Chondrocyte (in vitro differentiated cells): ENCODE measurements around the gene RNF183. TPM values are rescaled to one million over a fixed set of nuclear protein-coding genes. Genes with fewer than 3 reads are reported as not detected.

Experiments used
- DNase-seq: peaks from one replicate; pipeline ENCODE4 v3.0.0; 2021; ENCODE audit warnings: mixed read lengths, low spot score
- H3K27ac Mint-ChIP-seq: one replicate; pipeline ENCODE4 v1.8.0; 2021; ENCODE audit warnings: mild to moderate bottlenecking, moderate library complexity, mixed read lengths; ENCODE audit not compliant: unreplicated experiment
- H3K27me3 Mint-ChIP-seq: 2 replicates; pipeline ENCODE4 v1.8.0; 2021; ENCODE audit warnings: low read depth, mixed read lengths
- H3K36me3 Mint-ChIP-seq: 2 replicates; pipeline ENCODE4 v1.8.0; 2021; ENCODE audit warnings: low read depth, mixed read lengths
- H3K4me1 Mint-ChIP-seq: 2 replicates; pipeline ENCODE4 v1.8.0; 2021; ENCODE audit warnings: low read depth, mild to moderate bottlenecking, mixed read lengths
- H3K4me3 Mint-ChIP-seq: one replicate; pipeline ENCODE4 v1.8.0; 2021; ENCODE audit warnings: mild to moderate bottlenecking, moderate library complexity, mixed read lengths; ENCODE audit not compliant: unreplicated experiment
- H3K9me3 Mint-ChIP-seq: 2 replicates; pipeline ENCODE4 v1.8.0; 2021; ENCODE audit warnings: low read depth, mixed read lengths
- CTCF ChIP-seq: fragments of 200-600 bp; sonication (generic); IDR thresholded peaks from 2 replicates; pipeline ENCODE4 v1.5.0; 2021; ENCODE audit warnings: antibody characterized with exemption, mild to moderate bottlenecking, moderate library complexity
- total RNA-seq: library from RNA; stranded (reverse); gene quantifications from 3 replicates; pipeline ENCODE4 v1.2.1, GENCODE V29; 2021

Gene RNF183
- total RNA-seq, 1 donor from 2014 or later: not detected

- Mint-ChIP-seq H3K27ac (no peak overlapping the region), H3K27me3 (no peaks in the 10 kb centered on the region), H3K9me3 (no peaks in the 10 kb centered on the region), H3K4me1 (no peaks in the 10 kb centered on the region), H3K4me3 (no peak overlapping the region), H3K36me3 (peaks cover 3% of the 10 kb centered on the region)
- TF ChIP-seq CTCF: no peak
- DNase-seq: no peak
Measured at GRCh38 chr9:113328045-113328782, 25.0 kb upstream of the RNF183 start.

GRCh38 chr9:113326230-113326629 is 23.1 kb upstream of the RNF183 start:
- H3K27me3 Mint-ChIP-seq: peaks cover 2% of the 10 kb centered on the region
- H3K27ac Mint-ChIP-seq: no peak overlapping the region
- no peaks in the 10 kb centered on the region for H3K9me3 Mint-ChIP-seq
- no peak for DNase-seq
- H3K36me3 Mint-ChIP-seq: peaks cover 2% of the 10 kb centered on the region
- TF ChIP-seq CTCF: no peak
- no peak overlapping the region for H3K4me3 Mint-ChIP-seq
- no peaks in the 10 kb centered on the region for H3K4me1 Mint-ChIP-seq

GRCh38 chr9:113322671-113323070 is 19.5 kb upstream of the RNF183 start:
- peaks cover 6% of the 10 kb centered on the region for H3K36me3 Mint-ChIP-seq
- TF ChIP-seq CTCF: no peak
- no peak overlapping the region for H3K4me3 Mint-ChIP-seq
- no peaks in the 10 kb centered on the region for H3K9me3 Mint-ChIP-seq
- peaks cover 2% of the 10 kb centered on the region for H3K27me3 Mint-ChIP-seq
- H3K4me1 Mint-ChIP-seq: no peaks in the 10 kb centered on the region
- DNase-seq: no peak
- H3K27ac Mint-ChIP-seq: no peak overlapping the region

GRCh38 chr9:113320051-113320450 is 16.9 kb upstream of the RNF183 start:
- DNase-seq: no peak
- H3K27ac Mint-ChIP-seq: no peak overlapping the region
- TF ChIP-seq CTCF: no peak
- peaks cover 6% of the 10 kb centered on the region for H3K36me3 Mint-ChIP-seq
- peaks cover 2% of the 10 kb centered on the region for H3K27me3 Mint-ChIP-seq
- H3K4me1 Mint-ChIP-seq: peaks cover 5% of the 10 kb centered on the region
- H3K4me3 Mint-ChIP-seq: no peak overlapping the region
- no peaks in the 10 kb centered on the region for H3K9me3 Mint-ChIP-seq

GRCh38 chr9:113319054-113319453 is 15.9 kb upstream of the RNF183 start:
- peaks cover 6% of the 10 kb centered on the region for H3K36me3 Mint-ChIP-seq
- no peak for TF ChIP-seq CTCF
- H3K4me3 Mint-ChIP-seq: no peak overlapping the region
- peaks cover 5% of the 10 kb centered on the region for H3K4me1 Mint-ChIP-seq
- no peak for DNase-seq
- peaks cover 2% of the 10 kb centered on the region for H3K27me3 Mint-ChIP-seq
- no peak overlapping the region for H3K27ac Mint-ChIP-seq
- no peaks in the 10 kb centered on the region for H3K9me3 Mint-ChIP-seq
